HEK293 (cell line): ENCODE results near the gene SYNDIG1.

Experiments used
- CTCF ChIA-PET: fragments of 350-600 bp; formaldehyde crosslinking; extraction: SDS; loops from one replicate; lab custom pipeline; 2021; ENCODE audit warnings: antibody characterized with exemption; lab: Yijun Ruan, JAX
- POLR2A ChIA-PET: fragments of 300-600 bp; formaldehyde crosslinking; extraction: SDS; loops from one replicate; lab custom pipeline; 2020; ENCODE audit warnings: antibody characterized with exemption, inconsistent platforms; lab: Yijun Ruan, JAX
- H3K27ac ChIP-seq: fragments of 200-500 bp; sonication (Bioruptor generic); 2 replicates; pipeline ENCODE4 v1.5.1; 2014; ENCODE audit warnings: low read depth, low read length, control low read depth, inconsistent platforms; ENCODE audit errors: extremely low read depth
- H3K36me3 ChIP-seq, 2 experiments: fragments of 200-500 bp in 1 of 2; sonication (Bioruptor generic) in 1 of 2; 1 replicate in 1 of 2; 2 replicates in 1 of 2; pipeline ENCODE4 v1.5.1; 2014 to 2017; ENCODE audit warnings: inconsistent platforms in 2 of 2, low read length in 2 of 2; ENCODE audit not compliant: control insufficient read depth in 2 of 2, insufficient read depth in 1 of 2
- H3K4me1 ChIP-seq: fragments of 200-500 bp; sonication (Bioruptor generic); 2 replicates; pipeline ENCODE4 v1.5.1; 2014; ENCODE audit warnings: mild to moderate bottlenecking, low read length, inconsistent platforms; ENCODE audit not compliant: control insufficient read depth, insufficient read depth
- H3K4me3 ChIP-seq: 2 replicates; pipeline ENCODE4 v1.5.1; 2011; ENCODE audit warnings: low read depth, mild to moderate bottlenecking, control low read depth, low read length, moderate library complexity
- H3K9me3 ChIP-seq: fragments of 200-500 bp; sonication (Bioruptor generic); 2 replicates; pipeline ENCODE4 v1.5.1; 2014; ENCODE audit warnings: low read depth, low read length, inconsistent platforms; ENCODE audit not compliant: control insufficient read depth, insufficient read depth
- BCL6B ChIP-seq: fragments of 450-650 bp; formaldehyde crosslinking; IDR thresholded peaks from 2 replicates; pipeline ENCODE4 v1.5.1; 2017; ENCODE audit warnings: missing biosample characterization, missing genetic modification characterization
- EGR2 ChIP-seq: fragments of 450-650 bp; formaldehyde crosslinking; IDR thresholded peaks from 2 replicates; pipeline ENCODE4 v1.5.1; 2016; ENCODE audit warnings: low read depth, missing biosample characterization, missing genetic modification characterization
- GLIS1 ChIP-seq: fragments of 450-650 bp; formaldehyde crosslinking; IDR thresholded peaks from 2 replicates; pipeline ENCODE4 v1.5.1; 2016; ENCODE audit warnings: missing biosample characterization, missing genetic modification characterization
- KLF9 ChIP-seq: fragments of 450-650 bp; formaldehyde crosslinking; IDR thresholded peaks from 2 replicates; pipeline ENCODE4 v1.5.1; 2016; ENCODE audit warnings: missing biosample characterization, missing genetic modification characterization, low read depth
- SCRT1 ChIP-seq: fragments of 450-650 bp; formaldehyde crosslinking; IDR thresholded peaks from 2 replicates; pipeline ENCODE4 v1.5.1; 2016; ENCODE audit warnings: missing biosample characterization, missing genetic modification characterization, borderline replicate concordance
- TRIM28 ChIP-seq: IDR thresholded peaks from 2 replicates; pipeline ENCODE4 v1.6.1; 2011; ENCODE audit warnings: low read length, control low read depth, borderline replicate concordance
- ZFP69B ChIP-seq: fragments of 450-650 bp; formaldehyde crosslinking; IDR thresholded peaks from 2 replicates; pipeline ENCODE4 v1.5.1; 2016; ENCODE audit warnings: missing biosample characterization, missing genetic modification characterization
- ZNF18 ChIP-seq: fragments of 450-650 bp; formaldehyde crosslinking; IDR thresholded peaks from 2 replicates; pipeline ENCODE4 v1.5.1; 2016; ENCODE audit warnings: missing biosample characterization, missing genetic modification characterization
- ZNF202 ChIP-seq: fragments of 450-650 bp; formaldehyde crosslinking; IDR thresholded peaks from 2 replicates; pipeline ENCODE4 v1.5.1; 2016; ENCODE audit warnings: missing biosample characterization, missing genetic modification characterization, borderline replicate concordance
- ZNF266 ChIP-seq: fragments of 450-650 bp; formaldehyde crosslinking; IDR thresholded peaks from 2 replicates; pipeline ENCODE4 v1.5.1; 2016; ENCODE audit warnings: missing biosample characterization, missing genetic modification characterization, low read depth
- ZNF292 ChIP-seq: fragments of 450-650 bp; formaldehyde crosslinking; IDR thresholded peaks from 2 replicates; pipeline ENCODE4 v1.5.1; 2016; ENCODE audit warnings: low read depth, missing biosample characterization, missing genetic modification characterization, borderline replicate concordance
- ZNF302 ChIP-seq: fragments of 450-650 bp; formaldehyde crosslinking; IDR thresholded peaks from 2 replicates; pipeline ENCODE4 v1.5.1; 2016; ENCODE audit warnings: missing biosample characterization, missing genetic modification characterization, low read depth
- ZNF311 ChIP-seq: fragments of 450-650 bp; formaldehyde crosslinking; IDR thresholded peaks from 2 replicates; pipeline ENCODE4 v1.5.1; 2017; ENCODE audit warnings: missing biosample characterization, missing genetic modification characterization, borderline replicate concordance
- ZNF449 ChIP-seq: fragments of 450-650 bp; formaldehyde crosslinking; IDR thresholded peaks from 2 replicates; pipeline ENCODE4 v1.5.1; 2017; ENCODE audit warnings: missing biosample characterization, mild to moderate bottlenecking, missing genetic modification characterization, moderate library complexity
- ZNF48 ChIP-seq: fragments of 450-650 bp; formaldehyde crosslinking; IDR thresholded peaks from 2 replicates; pipeline ENCODE4 v1.5.1; 2016; ENCODE audit warnings: missing biosample characterization, missing genetic modification characterization
- ZNF488 ChIP-seq: fragments of 450-650 bp; formaldehyde crosslinking; IDR thresholded peaks from 2 replicates; pipeline ENCODE4 v1.5.1; 2016; ENCODE audit warnings: missing biosample characterization, missing genetic modification characterization
- ZNF521 ChIP-seq: fragments of 450-650 bp; formaldehyde crosslinking; IDR thresholded peaks from 2 replicates; pipeline ENCODE4 v1.5.1; 2017; ENCODE audit warnings: missing biosample characterization, mild to moderate bottlenecking, missing genetic modification characterization
- ZNF555 ChIP-seq: fragments of 450-650 bp; formaldehyde crosslinking; conservative IDR thresholded peaks from 2 replicates; pipeline ENCODE4 v1.5.1; 2017; ENCODE audit warnings: missing biosample characterization, mild to moderate bottlenecking, missing genetic modification characterization, inconsistent platforms
- ZNF560 ChIP-seq: fragments of 450-650 bp; formaldehyde crosslinking; IDR thresholded peaks from 2 replicates; pipeline ENCODE4 v1.5.1; 2017; ENCODE audit warnings: missing biosample characterization, missing genetic modification characterization, borderline replicate concordance
- ZNF571 ChIP-seq: fragments of 450-650 bp; formaldehyde crosslinking; IDR thresholded peaks from 2 replicates; pipeline ENCODE4 v1.5.0; 2017; ENCODE audit warnings: missing biosample characterization, missing genetic modification characterization
- ZNF585B ChIP-seq: fragments of 450-650 bp; formaldehyde crosslinking; IDR thresholded peaks from 2 replicates; pipeline ENCODE4 v1.5.1; 2016; ENCODE audit warnings: missing biosample characterization, missing genetic modification characterization
- ZNF610 ChIP-seq: fragments of 450-650 bp; formaldehyde crosslinking; IDR thresholded peaks from 2 replicates; pipeline ENCODE4 v1.5.1; 2016; ENCODE audit warnings: missing biosample characterization, missing genetic modification characterization, borderline replicate concordance
- ZNF654 ChIP-seq: fragments of 450-650 bp; formaldehyde crosslinking; IDR thresholded peaks from 2 replicates; pipeline ENCODE4 v1.5.1; 2016; ENCODE audit warnings: low read depth, missing biosample characterization, missing genetic modification characterization
- ZNF768 ChIP-seq: fragments of 450-650 bp; formaldehyde crosslinking; IDR thresholded peaks from 2 replicates; pipeline ENCODE4 v1.5.1; 2018; ENCODE audit warnings: missing biosample characterization, mild to moderate bottlenecking, missing genetic modification characterization
- ZNF776 ChIP-seq: fragments of 450-650 bp; formaldehyde crosslinking; IDR thresholded peaks from 2 replicates; pipeline ENCODE4 v1.5.0; 2017; ENCODE audit warnings: missing biosample characterization, missing genetic modification characterization, borderline replicate concordance
- ZNF777 ChIP-seq: fragments of 450-650 bp; formaldehyde crosslinking; IDR thresholded peaks from 2 replicates; pipeline ENCODE4 v1.5.1; 2017; ENCODE audit warnings: missing biosample characterization, missing genetic modification characterization, borderline replicate concordance
- ZNF830 ChIP-seq: fragments of 450-650 bp; IDR thresholded peaks from 2 replicates; pipeline ENCODE4 v1.5.0; 2018; ENCODE audit warnings: missing biosample characterization, missing genetic modification characterization, low read depth, mild to moderate bottlenecking, moderate library complexity
- ZSCAN30 ChIP-seq: fragments of 450-650 bp; IDR thresholded peaks from 2 replicates; pipeline ENCODE4 v1.5.1; 2018; ENCODE audit warnings: missing biosample characterization, mild to moderate bottlenecking, missing genetic modification characterization, moderate library complexity
- TF ChIP-seq, protein P1 (sequence below): fragments of 450-650 bp; formaldehyde crosslinking; IDR thresholded peaks from 2 replicates; pipeline ENCODE4 v1.5.1; 2017; ENCODE audit warnings: missing biosample characterization, missing genetic modification characterization

Gene SYNDIG1

DNA sequence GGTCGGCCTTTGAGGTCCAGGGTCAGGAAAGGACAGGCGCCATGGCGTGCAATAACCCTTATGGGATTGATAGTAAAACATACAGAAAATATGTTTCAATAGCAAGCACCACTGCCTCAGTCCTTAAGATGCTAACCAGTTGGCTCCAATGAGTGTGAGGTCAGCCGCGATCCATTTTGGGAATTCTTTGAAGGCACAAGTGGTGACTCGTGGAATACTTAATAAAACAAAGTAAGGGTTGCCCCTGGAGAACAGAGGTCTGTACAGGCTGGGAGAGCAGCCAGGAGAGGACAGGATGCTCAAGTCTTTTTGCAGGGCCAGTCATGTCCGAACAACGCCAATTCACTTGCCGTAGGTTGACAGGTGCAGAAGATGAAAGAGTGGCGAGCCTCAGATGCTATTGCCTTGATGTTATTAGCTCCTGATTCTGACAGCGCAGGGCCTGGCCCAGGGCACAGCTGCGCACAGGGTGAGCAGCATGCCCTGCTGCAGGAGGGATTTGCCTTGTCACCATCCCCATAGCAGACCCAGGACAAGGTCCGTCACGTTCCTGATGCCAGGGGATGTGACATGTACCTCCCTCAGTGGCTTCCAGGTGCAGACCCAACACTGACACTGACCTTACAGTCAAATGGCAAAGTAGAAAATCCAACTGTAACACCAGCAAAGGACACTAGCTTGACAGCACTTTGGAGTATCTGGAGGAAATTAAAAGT lies 21.8 kb downstream of the SYNDIG1 start:
- no peak overlapping the region for H3K4me3 ChIP-seq
- no peak overlapping the region for H3K27ac ChIP-seq
- CTCF ChIA-PET: no interaction called here
- POLR2A ChIA-PET: no interaction called here
- H3K4me1 ChIP-seq: no peaks in the 10 kb centered on the region
- TF ChIP-seq ZNF585B (tag by site-specific recombination) (no peak), ZNF560 (tag by site-specific recombination) (no peak), KLF9 (tag by site-specific recombination) (no peak), ZNF777 (tag by site-specific recombination) (no peak), TRIM28 (no peak), ZNF311 (tag by site-specific recombination) (no peak), ZNF302 (tag by site-specific recombination) (no peak), ZNF521 (tag by site-specific recombination) (no peak), SCRT1 (tag by site-specific recombination) (no peak), BCL6B (tag by site-specific recombination) (no peak), ZNF768 (tag by site-specific recombination) (no peak), ZSCAN30 (no peak), ZFP69B (no peak), ZNF830 (tag by site-specific recombination) (no peak), ZNF18 (tag by site-specific recombination) (no peak), ZNF488 (no peak), ZNF202 (no peak)
- TF ChIP-seq, protein P1, sequence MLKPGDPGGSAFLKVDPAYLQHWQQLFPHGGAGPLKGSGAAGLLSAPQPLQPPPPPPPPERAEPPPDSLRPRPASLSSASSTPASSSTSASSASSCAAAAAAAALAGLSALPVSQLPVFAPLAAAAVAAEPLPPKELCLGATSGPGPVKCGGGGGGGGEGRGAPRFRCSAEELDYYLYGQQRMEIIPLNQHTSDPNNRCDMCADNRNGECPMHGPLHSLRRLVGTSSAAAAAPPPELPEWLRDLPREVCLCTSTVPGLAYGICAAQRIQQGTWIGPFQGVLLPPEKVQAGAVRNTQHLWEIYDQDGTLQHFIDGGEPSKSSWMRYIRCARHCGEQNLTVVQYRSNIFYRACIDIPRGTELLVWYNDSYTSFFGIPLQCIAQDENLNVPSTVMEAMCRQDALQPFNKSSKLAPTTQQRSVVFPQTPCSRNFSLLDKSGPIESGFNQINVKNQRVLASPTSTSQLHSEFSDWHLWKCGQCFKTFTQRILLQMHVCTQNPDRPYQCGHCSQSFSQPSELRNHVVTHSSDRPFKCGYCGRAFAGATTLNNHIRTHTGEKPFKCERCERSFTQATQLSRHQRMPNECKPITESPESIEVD (tag by site-specific recombination): no peak
- no peaks in the 10 kb centered on the region for H3K9me3 ChIP-seq
- peaks cover 0 to 20% of the 10 kb centered on the region in 2 experiments; a peak in 2 of 3 replicates for H3K36me3 ChIP-seq

- POLR2A ChIA-PET: no interaction called here
- Histone ChIP-seq H3K4me1 (no peaks in the 10 kb centered on the region), H3K9me3 (no peaks in the 10 kb centered on the region), H3K4me3 (no peak overlapping the region), H3K36me3 (peaks cover 0 to 20% of the 10 kb centered on the region in 2 experiments; a peak in 2 of 3 replicates), H3K27ac (no peak overlapping the region)
- CTCF ChIA-PET: no interaction called here
- no peak for TF ChIP-seq ZNF292
- no peak for TF ChIP-seq ZNF571 (tag by site-specific recombination)
- TF ChIP-seq ZNF48 (tag by site-specific recombination): no peak
- no peak for TF ChIP-seq ZNF521 (tag by site-specific recombination)
- TF ChIP-seq ZNF610: no peak
- TF ChIP-seq ZNF776 (tag by site-specific recombination): no peak
- peak; percentile 71; the same call in 1 of the 2 replicates for TF ChIP-seq ZNF449 (tag by site-specific recombination)
- TF ChIP-seq EGR2: no peak
- peak; percentile 79 for TF ChIP-seq GLIS1 (tag by site-specific recombination)
- no peak for TF ChIP-seq ZNF266
- no peak for TF ChIP-seq ZNF654 (tag by site-specific recombination)
- no peak for TF ChIP-seq ZNF555
Measured at GRCh38 chr20:24492031-24492607, 22.7 kb downstream of the SYNDIG1 start.
